Fibroblast of the aortic adventitia (primary cell): Measurements from ENCODE around the gene MED4. TPM values are rescaled to one million over a fixed set of nuclear protein-coding genes. Genes with fewer than 3 reads are reported as not detected.

ENCODE experiments used
- DNase-seq: peaks from one replicate; pipeline ENCODE4 v3.0.0-alpha.2; 2010; ENCODE audit warnings: low read depth
- H3K4me3 ChIP-seq: 2 replicates; pipeline ENCODE4 v1.5.1; 2011; ENCODE audit warnings: low read depth, mild to moderate bottlenecking, control low read depth, low read length, moderate library complexity
- CTCF ChIP-seq: IDR thresholded peaks from 2 replicates; pipeline ENCODE4 v1.5.1; 2011; ENCODE audit warnings: mild to moderate bottlenecking, low read length, control low read depth, inconsistent platforms; ENCODE audit not compliant: insufficient read depth
- small RNA-seq: library from RNA; depleted of rRNA; stranded (forward); fragments of <200 nt; gene quantifications from one replicate; pipeline ENCODE3, GENCODE V24; 2012
- total RNA-seq: library from RNA; depleted of rRNA; stranded (reverse); fragments of >200 nt; gene quantifications from 2 replicates; pipeline ENCODE4 v1.2.3, GENCODE V29; 2012; ENCODE audit warnings: low replicate concordance

MED4 gene
- total RNA-seq, 1 donor = 22.9 TPM

DNA sequence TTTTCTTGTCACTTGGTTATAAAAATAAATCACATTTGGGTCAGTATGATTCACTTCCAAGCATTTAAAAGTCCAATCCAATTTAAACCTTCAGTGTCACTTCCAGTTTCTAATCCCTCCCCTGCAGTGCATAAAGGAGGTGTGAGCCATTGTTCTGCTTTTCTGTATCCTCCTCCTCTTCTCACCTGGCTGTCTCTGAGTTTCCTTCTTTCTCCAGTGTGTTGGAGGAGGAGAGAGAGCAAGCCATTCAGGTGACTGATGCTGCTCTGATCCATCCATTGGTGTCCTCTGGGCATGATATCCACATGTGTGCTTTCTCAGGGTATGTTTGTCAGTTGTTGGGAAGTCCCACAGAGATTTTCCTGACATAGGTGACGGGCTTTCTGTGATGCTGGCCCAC lies 56.1 kb downstream of the MED4 start:
- no peak overlapping the region for H3K4me3 ChIP-seq
- no peak for DNase-seq
- TF ChIP-seq CTCF = no peak

GRCh38 chr13:48037346-48038173 lies 57.3 kb downstream of the MED4 start, which contains the start of gene NUDT15:
NUDT15 (plus strand) TSS chr13:48037726; CDS start chr13:48037747, 21 bp downstream.
- peak; percentile 98 for TF ChIP-seq CTCF
- H3K4me3 ChIP-seq = peak within 1 kb of the TSS; percentile 88
- DNase-seq = peak; percentile 96

DNA sequence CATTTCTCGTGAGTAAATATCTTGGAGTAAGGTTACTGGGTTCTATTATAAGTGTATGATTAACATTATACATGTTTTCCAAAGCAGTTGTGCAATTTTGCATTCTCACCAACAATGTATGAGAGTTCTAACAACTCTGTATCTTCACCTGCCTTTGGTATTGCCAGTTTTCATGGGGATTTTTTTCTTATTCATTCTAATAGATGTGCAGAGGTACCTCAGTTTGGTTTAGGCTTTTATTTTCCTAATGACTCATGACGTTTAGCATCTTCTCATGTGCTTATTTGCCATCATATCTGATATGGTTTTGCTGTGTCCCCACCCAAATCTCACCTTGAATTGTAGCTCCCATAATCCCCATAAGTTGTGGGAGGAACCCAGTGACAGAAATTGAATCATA lies 65.0 kb downstream of the MED4 start:
- TF ChIP-seq CTCF = no peak
- no peak for DNase-seq
- H3K4me3 ChIP-seq = no peak overlapping the region

DNA sequence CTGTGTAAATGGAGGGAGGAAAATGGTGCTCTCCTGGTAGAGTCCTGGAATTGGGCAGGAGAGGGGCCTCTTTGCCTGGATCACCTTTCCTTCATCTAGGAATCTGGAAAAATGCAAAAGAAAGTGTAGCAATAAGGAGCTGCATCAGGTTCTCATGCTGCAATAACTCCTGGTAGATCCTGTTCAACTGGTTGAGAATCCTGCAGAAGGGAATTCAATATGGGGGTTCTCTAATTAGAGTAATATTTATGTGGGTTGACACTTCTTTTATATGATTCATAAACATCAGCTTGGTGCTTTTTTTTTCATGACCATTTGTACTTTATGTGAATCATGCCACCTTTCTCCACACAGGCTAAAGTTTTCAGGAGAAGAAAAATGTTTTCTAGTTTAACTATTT lies 66.8 kb downstream of the MED4 start:
- no peak for DNase-seq
- H3K4me3 ChIP-seq = no peak overlapping the region
- no peak for TF ChIP-seq CTCF

Small RNA genes within 50 kb of the gene (small RNA-seq; reads per million reads assigned to genes)
- gene POLR2KP2 = not detected

Other genes starting within 250 kb of the MED4 start
- 57.8 and 70.1 TPM in 2 replicates for gene SUCLA2, start 93.8 kb downstream of the MED4 start, total RNA-seq
- 14.1 and 23.1 TPM in 2 replicates for gene NUDT15, start 57.4 kb downstream of the MED4 start, total RNA-seq
- 414 and 429 TPM in 2 replicates for gene ITM2B, start 138.1 kb upstream of the MED4 start, total RNA-seq
- 23.3 and 48.4 TPM in 2 replicates for gene RB1, start 208.6 kb upstream of the MED4 start, total RNA-seq